Midbrain (tissue), 1 donor: Measurements from ENCODE around the gene MYLK.

ENCODE experiments used
- DNase-seq: peaks from one replicate; lab custom pipeline; 2025; lab: John Stamatoyannopoulos, UW

The MYLK gene

GRCh38 chr3:123587401-123587800 lies 296.7 kb downstream of the MYLK start:
- no peak for DNase-seq

GRCh38 chr3:123586968-123587367 lies 297.2 kb downstream of the MYLK start:
- no peak for DNase-seq

- DNase-seq = no peak
Measured at GRCh38 chr3:123586131-123586530, 298.0 kb downstream of the MYLK start.

DNA sequence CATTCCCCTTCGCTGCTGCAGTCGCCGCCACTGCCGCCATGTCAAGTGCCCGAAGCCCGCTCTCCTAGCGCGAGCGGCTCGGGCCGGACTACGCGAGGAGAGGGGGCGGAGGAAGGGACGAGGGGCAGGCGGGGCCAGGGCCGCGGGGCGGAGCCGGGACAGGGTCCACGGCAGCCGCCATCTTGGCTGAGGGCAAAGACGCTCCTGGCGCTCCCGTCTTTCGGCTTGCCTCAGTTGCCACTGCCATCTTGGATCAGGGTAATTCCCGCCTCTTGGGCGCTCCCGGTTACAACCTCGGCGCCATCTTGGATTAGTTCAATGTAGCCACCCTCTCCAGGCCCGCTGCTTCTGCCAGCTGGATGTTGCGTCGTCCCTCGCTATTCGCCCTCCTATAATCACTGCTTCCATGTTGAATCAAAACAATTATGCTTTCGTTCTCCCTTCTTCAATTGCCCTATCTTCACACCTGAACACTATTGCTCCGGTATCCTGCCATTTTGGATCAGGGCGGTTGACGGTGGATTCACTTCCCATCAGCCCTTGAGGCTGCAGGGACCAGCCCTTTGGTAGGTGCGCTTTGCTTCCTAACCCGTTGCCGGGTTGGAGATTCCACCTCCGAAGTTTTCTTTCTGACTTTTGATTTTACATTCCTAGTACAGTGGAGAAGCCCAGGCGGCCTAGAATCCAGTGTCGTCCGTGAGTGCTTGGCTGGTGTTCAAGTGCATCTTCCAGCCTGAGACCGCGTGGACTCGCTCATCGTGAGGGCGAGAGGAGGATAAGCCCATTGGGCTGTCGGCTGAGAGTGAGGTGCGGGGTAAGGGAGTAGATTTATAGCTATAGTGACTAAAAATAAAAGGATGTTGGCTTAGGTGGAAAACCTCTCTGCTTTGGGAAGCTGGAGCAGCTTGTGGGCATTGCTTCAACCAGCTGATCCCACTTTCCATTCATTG lies 298.9 kb downstream of the MYLK start, which contains the start of gene HACD2:
TSS of gene HACD2 (minus strand) at position 66 of the 950 bp plus-strand sequence. CDS start at position 40, 26 bp downstream.
- DNase-seq = peak; percentile 98

GRCh38 chr3:123584284-123584987 lies 299.7 kb downstream of the MYLK start:
- peak; percentile 61 for DNase-seq

DNA sequence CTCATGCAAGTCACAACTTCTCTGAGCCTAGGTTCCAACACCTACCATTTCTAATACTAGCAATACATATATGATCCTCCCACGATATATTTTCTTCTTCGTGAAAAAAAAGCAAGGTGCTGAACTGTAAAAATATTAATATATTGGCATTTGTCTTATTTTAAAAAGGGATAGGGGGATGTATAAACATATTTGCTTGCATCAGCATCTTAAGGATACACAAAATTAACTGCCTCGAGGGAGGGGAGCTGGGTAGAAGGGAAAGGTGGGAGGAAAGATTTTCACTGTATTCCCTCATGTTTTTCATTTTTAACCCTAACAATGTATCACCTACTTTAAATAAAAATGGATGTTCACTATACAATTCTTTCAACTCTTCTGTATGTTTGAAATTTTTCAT lies 300.6 kb downstream of the MYLK start:
- DNase-seq = no peak

DNA sequence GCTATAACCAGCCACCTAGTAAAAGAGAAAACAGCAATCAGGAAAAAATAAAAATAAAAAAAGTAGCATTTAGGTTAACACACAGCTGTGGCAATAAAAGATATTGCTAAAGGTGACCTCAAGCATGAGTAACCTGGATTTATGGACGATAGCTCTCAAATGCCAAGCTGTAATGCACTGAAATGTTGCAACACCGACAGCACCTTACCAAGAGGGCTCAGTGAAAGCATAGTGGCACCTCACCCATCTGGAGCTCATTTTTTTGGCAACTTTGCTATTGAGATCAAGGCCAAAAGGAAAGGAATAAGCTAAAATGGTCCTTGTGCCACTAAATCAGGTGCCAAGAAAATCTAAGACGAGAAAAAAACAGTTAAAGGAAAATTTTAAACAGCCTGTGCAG lies 301.8 kb downstream of the MYLK start:
- no peak for DNase-seq

DNA sequence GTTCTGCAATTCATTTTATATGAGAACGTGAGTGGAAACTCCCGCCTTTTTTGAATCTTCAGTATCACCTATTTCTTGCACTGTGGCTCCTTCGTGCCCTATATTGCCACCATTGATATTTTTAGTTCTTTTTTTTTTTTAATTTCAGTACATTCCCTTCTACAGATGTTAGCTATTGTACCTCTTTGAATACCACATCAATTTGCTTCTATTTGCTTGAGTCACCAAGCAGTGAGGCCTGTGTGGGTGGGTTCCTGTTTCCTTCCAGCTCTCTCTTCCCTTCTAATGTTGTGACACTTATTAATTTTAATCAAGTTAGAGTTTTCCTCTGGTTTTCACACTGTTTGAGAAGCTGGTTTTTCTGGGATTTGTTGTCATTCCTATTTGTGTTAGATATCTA lies 308.0 kb downstream of the MYLK start:
- no peak for DNase-seq

- no peak for DNase-seq
Measured at GRCh38 chr3:123571973-123572365, 312.2 kb downstream of the MYLK start.

GRCh38 chr3:123571264-123571972 lies 312.7 kb downstream of the MYLK start:
- no peak for DNase-seq

DNA sequence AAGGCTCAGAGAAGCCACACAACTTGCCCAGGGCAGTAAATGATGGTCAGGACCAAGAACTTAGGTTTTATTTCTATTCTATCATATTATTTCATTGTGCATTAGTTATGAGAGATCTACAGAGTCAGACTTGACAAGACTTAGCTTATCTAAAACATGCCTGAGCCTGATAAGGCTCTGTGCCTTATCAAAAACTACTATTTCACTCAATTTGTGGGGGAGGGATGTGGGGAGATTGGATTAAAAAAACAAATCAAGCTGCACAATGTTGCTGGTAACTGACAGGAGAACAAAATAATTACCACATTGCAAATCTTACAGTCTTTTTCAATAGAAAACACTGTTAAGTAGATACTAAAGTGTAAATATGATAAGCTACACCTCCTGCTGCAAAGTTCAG lies 315.3 kb downstream of the MYLK start:
- no peak for DNase-seq

DNA sequence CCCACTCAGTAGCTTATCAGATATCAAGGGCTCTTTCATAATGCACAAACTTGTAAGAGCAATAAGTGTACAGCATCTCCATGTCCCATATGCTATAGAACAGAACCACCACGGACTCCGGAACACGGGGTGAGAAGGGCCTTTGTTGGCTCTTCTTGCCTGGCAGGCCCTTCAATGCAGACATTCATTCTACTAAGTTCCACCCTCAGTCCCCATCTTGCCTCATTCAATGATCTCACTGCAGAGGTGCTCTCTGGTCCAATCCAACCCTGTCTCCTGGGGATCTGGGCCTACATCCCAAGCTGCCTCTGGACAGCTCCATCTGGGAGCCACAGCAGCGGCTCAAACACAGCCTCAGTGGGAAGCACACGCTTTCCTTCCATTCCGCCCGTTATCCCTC lies 316.1 kb downstream of the MYLK start:
- peak; percentile 49 for DNase-seq

- no peak for DNase-seq
Measured at GRCh38 chr3:123564056-123564455, 320.1 kb downstream of the MYLK start.

DNA sequence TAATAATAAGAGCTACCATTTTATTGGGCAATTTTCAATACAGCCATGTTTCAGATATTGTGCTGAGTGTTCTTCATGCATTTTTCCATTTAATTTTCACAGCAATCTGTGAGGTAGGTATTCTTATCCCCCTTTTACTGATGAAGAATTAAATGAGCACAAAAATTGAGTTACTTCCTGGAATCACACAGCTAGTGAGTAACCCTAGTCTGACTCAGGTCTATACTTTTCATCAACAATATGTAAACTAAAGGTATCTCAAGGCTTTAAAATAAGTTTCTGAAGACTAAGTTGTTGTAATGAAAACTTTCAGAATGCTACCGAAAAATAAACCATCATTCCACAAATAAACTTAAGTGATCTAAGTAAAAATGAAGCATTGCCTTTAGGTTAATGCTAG lies 321.6 kb downstream of the MYLK start:
- no peak for DNase-seq

DNA sequence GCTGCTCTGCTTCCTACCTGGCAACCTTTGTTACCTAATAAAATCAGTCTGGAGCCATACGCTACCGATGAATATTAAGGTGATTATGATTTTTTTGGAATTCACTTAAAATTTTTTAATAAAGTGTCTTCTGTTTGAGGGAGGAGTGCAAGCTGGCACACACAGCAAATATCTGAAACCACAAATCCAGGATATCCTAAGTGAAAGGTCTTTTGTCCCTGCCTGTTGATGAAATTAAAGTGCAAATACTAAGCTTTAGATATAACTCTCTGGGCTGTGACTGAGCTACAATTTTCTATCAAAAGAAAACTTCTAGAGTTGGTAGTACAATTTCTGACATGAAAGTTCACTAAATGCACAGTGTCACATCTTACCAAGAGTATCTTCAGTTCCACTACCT lies 322.9 kb downstream of the MYLK start:
- DNase-seq = no peak
